Ovary (tissue), 3 donors: ENCODE results near the gene EIF4G2.

Source experiments
- EP300 ChIP-seq: sonication (generic); formaldehyde crosslinking; IDR thresholded peaks from one replicate; pipeline ENCODE4 v1.6.1; 2017; ENCODE audit warnings: antibody characterized with exemption
- POLR2A ChIP-seq: fragments of 450-650 bp; IDR thresholded peaks from one replicate; pipeline ENCODE4 v1.6.1; 2017; ENCODE audit warnings: antibody characterized with exemption, mild to moderate bottlenecking, moderate library complexity
- TF ChIP-seq, protein P1 (sequence below), 3 donors: fragments of 450-650 bp in 2 of 3; fragments of 200-600 bp in 1 of 3; IDR thresholded peaks; one replicate each; pipeline versions ENCODE4 v1.5.1 to v1.8.0; 2016 to 2022; ENCODE audit warnings: antibody characterized with exemption in 3 of 3, mild to moderate bottlenecking in 1 of 3
- donor health status: DM: no; HTN: no; CAD: no.

DNA sequence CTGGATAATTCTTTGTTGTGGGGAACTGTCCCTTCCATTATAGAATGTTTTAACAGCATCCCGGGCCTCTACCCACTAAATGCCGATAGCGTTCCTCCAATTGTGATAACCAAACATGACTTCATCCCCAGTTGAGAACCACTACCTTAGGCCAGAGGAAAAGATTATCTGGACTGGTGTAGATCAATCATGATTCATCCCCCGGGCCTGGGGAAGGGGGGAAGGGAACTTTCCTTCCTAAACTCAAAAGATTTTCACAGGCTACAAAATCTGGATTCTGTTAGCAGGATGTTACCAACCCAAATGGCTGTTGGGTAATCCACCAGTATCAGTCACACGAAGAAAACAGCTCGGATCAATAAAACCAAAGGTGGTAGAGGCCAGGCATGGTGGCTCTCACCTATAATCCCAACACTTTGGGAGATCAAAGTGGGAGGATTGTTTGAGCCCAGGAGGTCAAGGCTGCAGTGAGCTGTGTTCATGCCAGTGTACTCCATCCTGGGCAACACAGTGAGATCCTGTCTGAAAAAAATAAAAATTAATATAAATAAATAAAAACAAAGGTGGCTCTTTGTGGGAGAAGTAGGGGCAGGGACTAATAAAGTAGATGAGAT, 47.5 kb downstream of the EIF4G2 start:
- TF ChIP-seq, protein P1, sequence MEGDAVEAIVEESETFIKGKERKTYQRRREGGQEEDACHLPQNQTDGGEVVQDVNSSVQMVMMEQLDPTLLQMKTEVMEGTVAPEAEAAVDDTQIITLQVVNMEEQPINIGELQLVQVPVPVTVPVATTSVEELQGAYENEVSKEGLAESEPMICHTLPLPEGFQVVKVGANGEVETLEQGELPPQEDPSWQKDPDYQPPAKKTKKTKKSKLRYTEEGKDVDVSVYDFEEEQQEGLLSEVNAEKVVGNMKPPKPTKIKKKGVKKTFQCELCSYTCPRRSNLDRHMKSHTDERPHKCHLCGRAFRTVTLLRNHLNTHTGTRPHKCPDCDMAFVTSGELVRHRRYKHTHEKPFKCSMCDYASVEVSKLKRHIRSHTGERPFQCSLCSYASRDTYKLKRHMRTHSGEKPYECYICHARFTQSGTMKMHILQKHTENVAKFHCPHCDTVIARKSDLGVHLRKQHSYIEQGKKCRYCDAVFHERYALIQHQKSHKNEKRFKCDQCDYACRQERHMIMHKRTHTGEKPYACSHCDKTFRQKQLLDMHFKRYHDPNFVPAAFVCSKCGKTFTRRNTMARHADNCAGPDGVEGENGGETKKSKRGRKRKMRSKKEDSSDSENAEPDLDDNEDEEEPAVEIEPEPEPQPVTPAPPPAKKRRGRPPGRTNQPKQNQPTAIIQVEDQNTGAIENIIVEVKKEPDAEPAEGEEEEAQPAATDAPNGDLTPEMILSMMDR (IDR thresholded peaks at IDR 0.05), result no peak
- TF ChIP-seq POLR2A, result no peak
- no peak for TF ChIP-seq EP300
